HFFc6 (cell line): ENCODE data around the gene SULT2A1. TPM values are rescaled to one million over a fixed set of nuclear protein-coding genes. Genes with fewer than 3 reads are reported as not detected.

Experiments
- DNase-seq: peaks from one replicate; pipeline ENCODE4 v3.0.0-alpha.2; 2018
- H3K27ac Mint-ChIP-seq: 2 replicates; pipeline ENCODE4 v1.8.0; 2020; ENCODE audit warnings: mild to moderate bottlenecking, mixed read lengths
- H3K27me3 Mint-ChIP-seq: 2 replicates; pipeline ENCODE4 v1.8.0; 2021; ENCODE audit warnings: mild to moderate bottlenecking, moderate library complexity, mixed read lengths; ENCODE audit not compliant: insufficient read depth
- H3K36me3 Mint-ChIP-seq: 2 replicates; pipeline ENCODE4 v1.8.0; 2021; ENCODE audit warnings: low read depth, mixed read lengths
- H3K4me1 Mint-ChIP-seq: 2 replicates; pipeline ENCODE4 v1.8.0; 2020; ENCODE audit warnings: low read depth, mixed read lengths
- H3K4me3 Mint-ChIP-seq: 2 replicates; pipeline ENCODE4 v1.8.0; 2020; ENCODE audit warnings: mild to moderate bottlenecking, moderate library complexity, mixed read lengths
- H3K9me3 Mint-ChIP-seq: 2 replicates; pipeline ENCODE4 v1.8.0; 2020; ENCODE audit warnings: mild to moderate bottlenecking, mixed read lengths
- total RNA-seq, 6 experiments: library from RNA; stranded (reverse); fragmentation: NEBNext Ultra II Directional; extraction: Animal tissue kit (Norgen Biotek cat#: 25700); gene quantifications; 2 replicates in 1 of 6; 3 replicates in 5 of 6; pipeline ENCODE4 v1.2.3, GENCODE V29; 2021
- TF ChIP-seq, protein P1 (sequence below): fragments of 200-600 bp; sonication (generic); IDR thresholded peaks from 2 replicates; pipeline ENCODE4 v1.5.0; 2021; ENCODE audit warnings: antibody characterized with exemption, mild to moderate bottlenecking

SULT2A1 gene
- total RNA-seq, 6 experiments from 2014 or later: not detected

- Mint-ChIP-seq H3K4me1 (no peaks in the 10 kb centered on the region), H3K36me3 (no peaks in the 10 kb centered on the region), H3K4me3 (no peak overlapping the region), H3K27ac (no peak overlapping the region), H3K27me3 (peaks cover 30% of the 10 kb centered on the region), H3K9me3 (peaks cover 7% of the 10 kb centered on the region)
- TF ChIP-seq, protein P1, sequence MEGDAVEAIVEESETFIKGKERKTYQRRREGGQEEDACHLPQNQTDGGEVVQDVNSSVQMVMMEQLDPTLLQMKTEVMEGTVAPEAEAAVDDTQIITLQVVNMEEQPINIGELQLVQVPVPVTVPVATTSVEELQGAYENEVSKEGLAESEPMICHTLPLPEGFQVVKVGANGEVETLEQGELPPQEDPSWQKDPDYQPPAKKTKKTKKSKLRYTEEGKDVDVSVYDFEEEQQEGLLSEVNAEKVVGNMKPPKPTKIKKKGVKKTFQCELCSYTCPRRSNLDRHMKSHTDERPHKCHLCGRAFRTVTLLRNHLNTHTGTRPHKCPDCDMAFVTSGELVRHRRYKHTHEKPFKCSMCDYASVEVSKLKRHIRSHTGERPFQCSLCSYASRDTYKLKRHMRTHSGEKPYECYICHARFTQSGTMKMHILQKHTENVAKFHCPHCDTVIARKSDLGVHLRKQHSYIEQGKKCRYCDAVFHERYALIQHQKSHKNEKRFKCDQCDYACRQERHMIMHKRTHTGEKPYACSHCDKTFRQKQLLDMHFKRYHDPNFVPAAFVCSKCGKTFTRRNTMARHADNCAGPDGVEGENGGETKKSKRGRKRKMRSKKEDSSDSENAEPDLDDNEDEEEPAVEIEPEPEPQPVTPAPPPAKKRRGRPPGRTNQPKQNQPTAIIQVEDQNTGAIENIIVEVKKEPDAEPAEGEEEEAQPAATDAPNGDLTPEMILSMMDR: no peak
- no peak for DNase-seq
Measured at GRCh38 chr19:47899335-47899734, 13.2 kb upstream of the SULT2A1 start.

DNA sequence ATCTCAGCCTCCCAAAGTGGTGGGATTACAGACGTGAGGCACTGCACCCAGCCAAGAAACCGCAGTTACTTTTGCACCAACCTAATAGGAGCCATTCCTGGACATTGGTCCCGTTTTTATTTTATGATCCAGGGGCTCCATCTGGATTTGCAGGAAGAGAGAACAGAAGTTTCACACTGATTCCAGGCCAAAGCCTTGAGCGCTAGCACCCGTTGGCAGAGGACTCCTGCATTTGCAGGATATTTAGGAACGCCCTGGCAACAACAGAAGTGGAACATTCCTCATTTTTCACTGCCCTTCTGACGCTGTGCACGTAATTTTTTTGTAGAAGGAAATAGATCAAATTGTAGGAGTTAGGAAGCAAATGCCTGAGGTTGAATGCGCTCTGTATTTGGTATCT lies 11.7 kb upstream of the SULT2A1 start:
- TF ChIP-seq, protein P1: no peak
- Mint-ChIP-seq H3K27ac (no peak overlapping the region), H3K9me3 (peaks cover 7% of the 10 kb centered on the region), H3K4me1 (no peaks in the 10 kb centered on the region), H3K36me3 (no peaks in the 10 kb centered on the region), H3K27me3 (peaks cover 31% of the 10 kb centered on the region), H3K4me3 (no peak overlapping the region)
- no peak for DNase-seq

- Mint-ChIP-seq H3K4me3 (no peak overlapping the region), H3K4me1 (no peaks in the 10 kb centered on the region), H3K9me3 (peaks cover 8% of the 10 kb centered on the region), H3K27ac (no peak overlapping the region), H3K36me3 (no peaks in the 10 kb centered on the region), H3K27me3 (peaks cover 28% of the 10 kb centered on the region)
- DNase-seq: no peak
- TF ChIP-seq, protein P1: no peak
Measured at GRCh38 chr19:47896773-47897172, 10.7 kb upstream of the SULT2A1 start.

- TF ChIP-seq, protein P1: no peak
- peaks cover 11% of the 10 kb centered on the region for H3K9me3 Mint-ChIP-seq
- H3K27me3 Mint-ChIP-seq: peaks cover 24% of the 10 kb centered on the region
- no peak overlapping the region for H3K4me3 Mint-ChIP-seq
- H3K4me1 Mint-ChIP-seq: no peaks in the 10 kb centered on the region
- H3K36me3 Mint-ChIP-seq: no peaks in the 10 kb centered on the region
- no peak overlapping the region for H3K27ac Mint-ChIP-seq
- no peak for DNase-seq
Measured at GRCh38 chr19:47896019-47896418, 9.9 kb upstream of the SULT2A1 start.

- Mint-ChIP-seq H3K4me1 (no peaks in the 10 kb centered on the region), H3K9me3 (peaks cover 11% of the 10 kb centered on the region), H3K36me3 (no peaks in the 10 kb centered on the region), H3K4me3 (no peak overlapping the region), H3K27me3 (peaks cover 18% of the 10 kb centered on the region), H3K27ac (no peak overlapping the region)
- no peak for DNase-seq
- TF ChIP-seq, protein P1: no peak
Measured at GRCh38 chr19:47895165-47895782, 9.2 kb upstream of the SULT2A1 start.
